Measurements from ENCODE around the gene PYGB. TPM values are rescaled to one million over a fixed set of nuclear protein-coding genes. Genes with fewer than 3 reads are reported as not detected.

The PYGB gene
- total RNA-seq, 2 donors from 2014 or later: 43.7 to 48.3 TPM

Other genes with a start within 250 kb of the PYGB start
- gene ACSS1, start 189.9 kb upstream of the PYGB start, total RNA-seq: 10 to 100 TPM; 18.2 to 23.8 TPM
- under 1 TPM in 1 of 2 donors, not detected in 1; 0.12 TPM for gene VSX1, start 165.9 kb upstream of the PYGB start, total RNA-seq
- 10 to 100 TPM; 55.3 to 58.7 TPM for gene ENTPD6, start 52.4 kb upstream of the PYGB start, total RNA-seq
- gene ABHD12, start 142.8 kb downstream of the PYGB start, total RNA-seq: 10 to 100 TPM; 25.5 to 26.5 TPM
- gene GINS1, start 159.6 kb downstream of the PYGB start, total RNA-seq: 10 to 100 TPM; 22.4 to 24.3 TPM